ENCODE data around the gene PRM1.
"Not testable (repeated sequence)": the region's sequence is repeated elsewhere in the genome, so short reads cannot be mapped to it uniquely, and the experiment has no call there.

Gene PRM1

GRCh38 chr16:11296706-11297491, 15.8 kb upstream of the PRM1 start:
- no peak for DNase-seq

DNA sequence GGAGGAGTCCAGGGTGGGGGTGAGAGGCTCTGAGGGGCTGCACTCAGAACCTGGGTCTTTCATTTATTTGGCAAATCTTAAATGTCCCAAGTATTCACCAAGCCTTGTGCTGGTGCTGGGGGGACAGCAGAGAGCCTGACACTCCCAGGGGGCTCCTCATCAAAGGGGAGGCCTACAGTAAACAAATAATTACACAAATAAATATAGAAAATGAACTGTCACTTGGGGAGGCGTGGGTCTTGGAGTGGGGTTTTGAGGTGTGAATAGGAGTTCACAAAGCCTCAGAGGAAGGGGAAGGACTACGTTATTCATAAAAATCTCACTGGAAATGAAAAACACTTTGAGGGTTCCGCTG, 15.2 kb upstream of the PRM1 start:
- DNase-seq: no peak

- no peak for DNase-seq
Observed at GRCh38 chr16:11295672-11296071, 14.5 kb upstream of the PRM1 start.

DNA sequence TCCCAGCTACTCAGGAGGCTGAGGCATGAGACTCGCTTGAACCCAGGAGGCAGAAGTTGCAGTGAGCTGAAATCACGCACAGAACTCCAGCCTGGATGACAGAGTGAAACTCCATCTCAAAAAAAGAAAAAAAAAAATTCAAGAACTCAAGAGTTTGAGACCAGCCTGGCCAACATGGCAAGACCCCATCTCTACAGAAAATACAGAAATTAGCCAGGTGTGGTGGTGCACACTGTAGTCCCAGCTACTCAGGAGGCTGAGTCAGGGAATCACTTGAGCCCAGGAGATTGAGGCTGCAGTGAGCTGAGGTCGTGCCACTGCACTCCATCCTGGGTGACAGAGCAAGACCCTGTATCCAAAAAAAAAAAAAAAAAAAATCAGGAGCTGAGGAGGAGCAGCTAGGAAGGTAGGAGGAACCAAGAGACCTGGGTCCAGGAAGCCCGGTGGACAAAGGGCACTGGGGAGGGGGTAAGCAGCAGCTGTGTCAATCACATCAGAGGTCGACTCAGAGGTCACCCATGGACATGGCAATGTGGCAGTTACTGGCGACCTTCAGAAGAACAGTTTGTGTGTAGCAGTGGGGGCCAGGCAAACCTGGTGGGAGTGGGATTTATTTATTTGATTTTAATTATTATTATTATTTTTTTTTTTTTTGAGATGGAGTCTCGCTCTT, 11.1 kb upstream of the PRM1 start:
- no peak for DNase-seq

DNA sequence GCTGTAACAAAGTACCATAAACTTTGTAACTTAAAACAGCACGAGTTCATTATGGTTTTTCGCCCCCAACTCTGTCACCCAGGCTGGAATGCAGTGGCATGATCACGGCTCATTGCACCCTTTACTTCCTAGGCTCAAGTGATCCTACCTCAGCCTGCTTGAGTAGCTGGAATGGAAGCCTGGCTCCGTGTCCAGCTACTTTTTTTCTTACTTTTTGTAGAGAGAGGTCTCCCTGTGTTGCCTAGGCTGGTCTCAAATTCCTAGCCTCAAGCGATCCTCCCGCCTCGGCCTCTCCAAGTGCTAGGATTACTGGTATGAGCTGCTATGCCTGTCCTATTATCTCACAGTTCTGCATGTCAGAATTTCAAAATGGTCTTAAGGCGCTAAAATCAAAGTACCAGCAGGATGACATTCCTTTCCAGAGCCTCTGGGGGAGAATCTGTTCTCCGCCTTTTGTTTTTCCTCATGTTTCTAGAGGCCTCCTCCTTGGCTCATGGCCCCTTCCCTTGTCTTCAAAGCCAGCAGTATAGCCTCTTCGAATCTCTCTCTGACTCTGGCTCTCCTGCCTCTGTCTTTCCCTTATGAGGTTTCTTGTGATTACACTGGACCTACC, 10.1 kb upstream of the PRM1 start:
- DNase-seq: no peak

- no peak for DNase-seq
Observed at GRCh38 chr16:11290102-11290893, 9.2 kb upstream of the PRM1 start.

DNA sequence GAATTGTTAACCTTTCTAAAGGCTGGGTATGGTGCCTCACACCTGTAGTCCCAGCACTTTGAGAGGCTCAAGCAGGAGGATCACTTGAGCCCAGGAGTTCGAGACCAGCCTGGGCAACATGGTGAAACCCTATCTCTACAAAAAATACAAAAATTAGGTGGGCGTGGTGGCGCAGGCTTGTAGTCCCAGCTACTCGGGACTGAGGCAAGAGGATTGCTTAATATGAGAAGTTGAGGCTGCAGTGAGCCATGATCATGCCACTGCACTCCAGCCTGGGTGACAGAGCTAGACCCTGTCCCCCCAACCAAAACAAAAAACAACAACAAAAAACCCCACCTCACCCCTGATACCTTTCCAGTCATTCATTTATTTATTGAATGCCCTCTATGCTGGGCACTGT, 8.6 kb upstream of the PRM1 start:
- not testable (repeated sequence) for DNase-seq

DNA sequence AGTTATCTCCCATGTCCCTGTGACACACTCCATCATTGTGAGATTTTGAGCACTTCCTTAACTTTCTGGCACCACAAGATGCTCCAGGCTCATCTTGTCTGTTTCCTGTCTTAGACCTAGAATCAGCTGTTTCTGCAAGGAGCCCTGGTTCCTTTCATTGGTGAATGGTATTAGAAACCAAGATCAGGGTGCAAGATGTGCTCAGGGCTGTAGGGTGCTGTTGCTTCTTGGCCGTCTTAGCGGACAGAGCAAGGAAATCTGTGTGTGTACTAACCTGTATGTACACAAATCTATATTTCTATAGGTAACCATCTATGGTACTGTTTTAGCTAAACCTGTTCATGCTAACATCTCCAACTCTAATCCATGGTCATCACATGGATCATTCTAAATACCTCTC, 8.1 kb upstream of the PRM1 start:
- DNase-seq: no peak

DNA sequence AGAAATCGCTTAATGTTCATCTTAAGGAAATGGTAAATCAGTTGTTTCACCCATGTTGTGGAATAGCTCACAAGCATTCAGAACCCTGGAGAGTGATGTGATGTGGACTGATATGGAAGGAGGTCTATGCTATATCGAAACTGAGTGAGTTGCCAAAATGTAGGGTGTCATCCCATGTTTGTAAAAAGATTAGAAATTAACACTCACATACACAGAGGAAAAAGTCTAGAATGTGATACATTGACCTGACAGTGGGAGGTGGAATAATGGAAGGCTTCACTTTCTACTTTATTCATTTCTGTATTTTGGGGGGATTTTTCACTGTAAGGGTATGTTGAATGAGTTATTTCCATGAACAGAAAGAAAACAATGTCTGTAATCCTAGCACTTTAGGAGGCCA, 4.7 kb upstream of the PRM1 start:
- no peak for DNase-seq

DNA sequence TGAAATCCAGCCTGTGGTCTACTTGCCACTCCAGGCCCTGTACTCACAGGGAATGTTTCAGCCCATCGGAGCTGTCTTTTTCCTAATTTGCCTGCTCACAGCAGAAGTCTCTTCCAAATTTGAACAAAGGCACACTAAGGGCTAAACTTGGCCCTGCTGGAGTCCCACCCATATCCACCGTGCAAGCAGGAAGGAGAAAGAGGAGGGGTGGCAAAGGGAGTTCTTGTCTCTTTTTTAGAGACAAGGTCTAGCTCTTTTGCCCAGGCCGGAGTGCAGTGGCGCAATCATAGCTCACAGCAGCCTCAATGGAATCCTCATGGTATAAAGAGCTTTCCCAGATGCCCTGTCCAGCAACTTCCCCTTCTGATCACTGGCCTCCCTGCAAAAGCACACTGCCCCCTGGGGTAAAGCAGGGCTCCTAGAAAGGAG, 2.7 kb upstream of the PRM1 start:
- no peak for DNase-seq

GRCh38 chr16:11278681-11279628, 2.2 kb downstream of the PRM1 start:
- DNase-seq: no peak

- no peak for DNase-seq
Observed at GRCh38 chr16:11277607-11278337, 3.4 kb downstream of the PRM1 start.

DNA sequence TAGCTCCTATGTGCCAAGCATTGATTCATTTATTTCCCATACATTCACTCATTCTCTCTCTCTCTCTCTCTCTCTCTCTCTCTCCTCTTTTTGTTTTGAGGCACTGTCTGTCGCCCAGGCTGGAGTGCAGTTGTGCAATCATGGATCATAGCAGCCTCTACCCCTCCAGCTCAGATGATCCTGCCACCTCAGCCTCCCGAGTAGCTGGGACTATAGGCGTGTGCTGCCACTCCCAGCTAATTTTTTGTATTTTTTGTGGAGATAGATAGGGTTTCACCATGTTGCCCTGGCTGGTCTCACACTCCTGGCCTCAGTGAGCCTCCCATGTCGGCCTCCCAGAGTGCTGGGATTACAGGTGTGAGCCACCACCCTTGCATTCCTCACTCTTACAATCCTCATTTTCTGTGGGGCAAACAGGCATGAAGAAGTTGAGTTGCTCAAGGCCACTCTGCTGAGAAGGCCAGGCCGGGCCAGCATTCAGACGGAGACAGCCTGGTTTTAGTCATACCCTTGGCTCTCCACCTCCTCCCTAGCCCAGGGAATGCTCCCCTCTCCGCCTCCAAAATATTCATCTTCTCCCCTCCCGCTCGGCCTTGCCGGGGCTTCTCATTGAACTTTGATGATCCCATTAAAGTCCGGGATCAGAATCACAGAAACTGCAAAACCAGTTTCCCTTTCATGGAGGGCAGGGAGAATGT, 4.1 kb downstream of the PRM1 start:
- DNase-seq: no peak

- no peak for DNase-seq
Observed at GRCh38 chr16:11276143-11276895, 4.8 kb downstream of the PRM1 start, which contains the start of gene PRM2. TSS of gene PRM2 (minus strand) at chr16:11276480. CDS start at chr16:11276370, 110 bp downstream.

GRCh38 chr16:11274964-11275363, 6.2 kb downstream of the PRM1 start:
- DNase-seq: no peak

DNA sequence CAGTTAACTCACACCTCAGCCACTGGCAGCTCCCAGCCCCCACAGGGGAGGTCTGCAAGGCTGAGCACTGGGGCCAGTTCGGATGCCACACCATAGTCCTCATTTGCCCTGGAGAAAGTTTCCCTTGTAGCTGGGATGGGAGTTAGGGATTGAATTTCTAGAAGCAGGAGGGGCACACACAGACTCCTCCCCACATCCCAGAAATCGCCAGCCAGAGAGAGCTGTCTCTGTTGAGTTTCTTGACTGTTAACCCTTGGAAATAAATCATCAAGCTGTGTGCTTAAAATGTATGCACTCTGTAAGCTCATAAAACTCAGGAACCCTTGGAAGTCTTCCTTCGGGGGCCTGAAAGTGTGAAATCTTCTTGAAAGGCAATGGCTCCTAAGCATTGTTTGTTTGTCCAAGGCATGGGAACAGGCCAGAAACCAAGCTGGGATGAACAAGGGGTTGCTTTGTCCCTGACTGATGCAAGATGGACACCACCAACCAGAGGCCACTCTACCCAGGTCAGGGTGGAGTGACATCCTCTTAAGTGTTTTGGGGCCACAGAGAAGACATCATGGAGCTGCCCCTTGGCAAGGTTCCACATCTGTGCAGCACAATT, 7.3 kb downstream of the PRM1 start:
- DNase-seq: no peak

DNA sequence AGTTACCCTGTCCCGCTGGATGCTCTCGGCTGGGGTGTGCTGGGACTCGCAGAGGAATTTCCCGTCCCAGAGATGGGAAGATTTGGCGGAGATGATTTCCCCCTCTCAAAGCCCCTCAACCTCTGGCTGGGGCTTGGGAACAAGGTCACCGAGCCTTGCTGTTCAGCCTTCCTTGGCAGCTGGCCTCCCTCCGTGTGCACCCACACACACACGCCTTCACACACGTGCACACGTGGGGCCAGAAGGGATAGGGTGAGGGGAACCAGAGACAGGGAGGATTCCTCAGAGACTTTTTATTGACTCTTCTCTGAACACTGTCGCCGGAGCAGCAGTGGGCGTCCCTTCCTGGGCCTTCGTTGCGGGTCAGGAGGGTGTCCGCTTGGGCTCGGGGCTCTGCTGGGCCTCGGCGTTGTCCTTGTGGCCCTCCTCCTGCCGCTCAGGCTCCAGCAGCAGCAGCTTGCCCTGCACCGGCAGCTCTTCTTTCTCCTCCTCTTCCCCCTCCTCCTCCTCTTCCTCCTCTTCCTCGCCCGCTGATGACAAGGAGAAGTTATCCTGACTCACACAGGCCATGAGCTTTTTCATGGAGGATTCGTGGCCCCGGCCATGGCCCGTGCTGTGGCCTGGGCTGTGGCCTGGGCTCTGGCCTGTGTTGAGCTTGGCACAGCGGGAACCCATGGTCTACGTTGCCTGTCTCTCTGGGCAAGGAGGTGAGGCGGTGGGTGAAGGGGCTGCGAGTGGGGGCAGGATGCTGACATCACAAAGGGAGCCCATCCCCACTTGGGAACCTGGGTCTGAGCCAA, 8.0 kb downstream of the PRM1 start, which contains the start of gene PRM3:
Gene PRM3 (minus strand): TSS at position 709 of the 800 bp plus-strand sequence. CDS start 34 bp downstream, at position 675.
- DNase-seq: no peak

- DNase-seq: no peak
Observed at GRCh38 chr16:11272484-11272883, 8.6 kb downstream of the PRM1 start.
